Testis (tissue), 3 donors: ENCODE measurements around the gene LDHD. TPM values are rescaled to one million over a fixed set of nuclear protein-coding genes. Genes with fewer than 3 reads are reported as not detected.
"Not testable (repeated sequence)": the region's sequence is repeated elsewhere in the genome, so short reads cannot be mapped to it uniquely, and the experiment has no call there.

Experiments
- DNase-seq: peaks from one replicate; pipeline ENCODE4 v3.0.0-alpha.2; 2019
- H3K27ac ChIP-seq, 2 donors: fragments of 200-600 bp; sonication (generic); one replicate each; pipeline ENCODE4 v1.5.1; 2019
- H3K27me3 ChIP-seq: fragments of 200-600 bp; sonication (generic); one replicate; pipeline ENCODE4 v1.5.1; 2019
- H3K36me3 ChIP-seq: fragments of 200-600 bp; sonication (generic); one replicate; pipeline ENCODE4 v1.5.1; 2017; ENCODE audit warnings: low read depth; ENCODE audit errors: missing control alignments
- H3K4me1 ChIP-seq: fragments of 200-600 bp; sonication (generic); one replicate; pipeline ENCODE4 v1.5.1; 2019
- H3K4me3 ChIP-seq, 2 donors: fragments of 200-600 bp; sonication (generic); one replicate each; pipeline ENCODE4 v1.5.1; 2017 to 2019
- H3K9me3 ChIP-seq: fragments of 200-600 bp; sonication (generic); one replicate; pipeline ENCODE4 v1.5.1; 2017
- CTCF ChIP-seq, 3 experiments: fragments of 450-650 bp in 2 of 3; fragments of 200-600 bp in 1 of 3; sonication (generic) in 1 of 3; IDR thresholded peaks; one replicate each; pipeline ENCODE4 v1.5.1; 2016 to 2019; ENCODE audit warnings: antibody characterized with exemption in 3 of 3, mild to moderate bottlenecking in 2 of 3, moderate library complexity in 1 of 3
- POLR2A ChIP-seq: fragments of 450-650 bp; IDR thresholded peaks from one replicate; pipeline ENCODE4 v1.6.1; 2017; ENCODE audit warnings: antibody characterized with exemption, mild to moderate bottlenecking, moderate library complexity
- WGBS, 2 donors: methylation state at CpG; one replicate each; pipeline ENCODE4 v1.1.5; 2018; 5-methylcytosine and 5-hydroxymethylcytosine counted together
- intact Hi-C: fragments of 100-400 bp; cut with DNase I; formaldehyde crosslinking; loops from one replicate; pipeline ENCODE4 v1.15.1; 2023; ENCODE audit warnings: low total_unique reads
- polyA plus RNA-seq: library from polyadenylated mRNA; stranded (reverse); fragments of 350-450 nt; fragmentation: Illumina TruSeq; extraction: RNeasy Lipid Tissue Mini Kit (QIAGEN cat#74804); gene quantifications from one replicate; pipeline ENCODE4 v1.2.3, GENCODE V29; 2014; ENCODE audit warnings: low read depth, low replicate concordance; ENCODE audit not compliant: insufficient read depth
- total RNA-seq, 2 donors: library from RNA; depleted of rRNA; stranded (reverse); fragments of >200 nt; gene quantifications; one replicate each; pipeline ENCODE4 v1.2.3, GENCODE V29; 2016

Gene LDHD
- total and polyA plus RNA-seq, 3 donors from 2014 or later = 4.2 to 14.4 (median 5.0) TPM

DNA sequence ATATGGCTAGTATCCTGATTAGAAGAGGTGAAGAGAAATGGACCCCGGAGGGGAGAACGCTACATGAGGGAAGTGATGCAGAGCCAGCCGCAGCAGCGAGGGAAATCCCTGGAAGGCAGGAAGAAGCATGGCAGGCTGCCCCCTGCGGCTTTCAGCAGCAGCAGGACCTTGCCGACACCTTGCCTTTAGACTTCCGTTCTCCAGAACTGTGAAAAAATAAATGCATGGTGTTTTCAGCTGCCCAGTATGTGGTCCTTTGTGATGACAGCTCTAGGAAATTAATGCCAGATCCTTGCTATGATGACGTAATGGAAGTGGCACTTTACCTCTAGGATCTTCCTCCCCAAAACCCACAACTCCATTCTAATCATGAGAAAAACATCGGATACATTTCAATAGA lies 22.1 kb upstream of the LDHD start:
- DNase-seq = no peak
- intact Hi-C loops = no loop called here
- TF ChIP-seq CTCF (IDR thresholded peaks at IDR 0.05) = no peak
- no peak for TF ChIP-seq POLR2A
- H3K4me3 ChIP-seq = no peak overlapping the region
- H3K27ac ChIP-seq = no peak overlapping the region
- H3K27me3 ChIP-seq = no peaks in the 10 kb centered on the region
- no peaks in the 10 kb centered on the region for H3K4me1 ChIP-seq
- H3K9me3 ChIP-seq = no peaks in the 10 kb centered on the region
- H3K36me3 ChIP-seq = no peaks in the 10 kb centered on the region
- 59 to 78% methylated on average over 9 of the region's 9 CpGs for WGBS, 2 donors

- WGBS, 2 donors = 74 to 78% methylated on average over 8 of the region's 8 CpGs
- Histone ChIP-seq H3K4me1 (no peaks in the 10 kb centered on the region), H3K27ac (no peak overlapping the region), H3K4me3 (no peak overlapping the region), H3K9me3 (no peaks in the 10 kb centered on the region), H3K27me3 (no peaks in the 10 kb centered on the region), H3K36me3 (no peaks in the 10 kb centered on the region)
- TF ChIP-seq POLR2A = no peak
- no peak for TF ChIP-seq CTCF (IDR thresholded peaks at IDR 0.05)
- DNase-seq = no peak
- intact Hi-C loops = no loop called here
Measured at GRCh38 chr16:75138233-75138632, 21.7 kb upstream of the LDHD start.

GRCh38 chr16:75131081-75131480 lies 14.5 kb upstream of the LDHD start:
- no peaks in the 10 kb centered on the region for H3K9me3 ChIP-seq
- no peaks in the 10 kb centered on the region for H3K4me1 ChIP-seq
- 68 to 83% methylated on average over 7 of the region's 7 CpGs for WGBS, 2 donors
- intact Hi-C loops = no loop called here
- no peak for DNase-seq
- no peak for TF ChIP-seq CTCF (IDR thresholded peaks at IDR 0.05)
- TF ChIP-seq POLR2A = no peak
- no peaks in the 10 kb centered on the region for H3K36me3 ChIP-seq
- no peak overlapping the region for H3K4me3 ChIP-seq
- no peaks in the 10 kb centered on the region for H3K27me3 ChIP-seq
- H3K27ac ChIP-seq = no peak overlapping the region

DNA sequence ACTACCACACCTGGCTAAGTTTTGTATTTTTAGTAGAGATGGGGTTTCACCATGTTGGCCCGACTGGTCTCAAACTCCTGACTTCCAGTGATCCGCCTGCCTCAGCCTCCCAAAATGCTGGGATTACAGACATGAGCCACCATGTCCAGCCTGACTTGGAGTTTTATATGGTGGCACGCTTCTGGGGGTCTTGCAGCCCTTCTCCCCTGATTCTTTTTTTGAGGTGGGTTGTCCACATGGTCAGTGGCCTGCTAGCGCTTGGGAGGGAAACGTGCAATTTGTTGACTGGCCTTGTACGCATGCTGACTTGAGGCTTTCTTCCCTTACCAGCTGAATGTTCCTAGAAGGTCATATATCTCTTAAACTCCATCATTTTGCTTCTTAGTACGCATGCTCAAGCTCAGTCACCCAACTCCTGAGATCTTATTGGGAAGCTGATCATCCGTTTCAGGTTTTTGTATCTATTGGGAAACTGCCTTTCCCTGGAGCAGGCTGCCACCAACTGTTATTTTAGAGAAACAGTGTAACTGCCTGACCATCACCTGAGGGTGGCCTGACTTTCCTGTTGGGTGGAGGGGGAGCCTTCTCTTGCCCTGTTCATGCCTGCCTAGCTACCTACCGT lies 13.7 kb upstream of the LDHD start:
- H3K36me3 ChIP-seq = no peaks in the 10 kb centered on the region
- TF ChIP-seq CTCF (IDR thresholded peaks at IDR 0.05) (no peak), POLR2A (no peak)
- H3K27me3 ChIP-seq = no peaks in the 10 kb centered on the region
- no peak overlapping the region for H3K27ac ChIP-seq
- no peak overlapping the region for H3K4me3 ChIP-seq
- no peaks in the 10 kb centered on the region for H3K9me3 ChIP-seq
- DNase-seq = no peak
- intact Hi-C loops = no loop called here
- WGBS, 2 donors = 80 to 82% methylated on average over 9 of the region's 9 CpGs
- no peaks in the 10 kb centered on the region for H3K4me1 ChIP-seq

DNA sequence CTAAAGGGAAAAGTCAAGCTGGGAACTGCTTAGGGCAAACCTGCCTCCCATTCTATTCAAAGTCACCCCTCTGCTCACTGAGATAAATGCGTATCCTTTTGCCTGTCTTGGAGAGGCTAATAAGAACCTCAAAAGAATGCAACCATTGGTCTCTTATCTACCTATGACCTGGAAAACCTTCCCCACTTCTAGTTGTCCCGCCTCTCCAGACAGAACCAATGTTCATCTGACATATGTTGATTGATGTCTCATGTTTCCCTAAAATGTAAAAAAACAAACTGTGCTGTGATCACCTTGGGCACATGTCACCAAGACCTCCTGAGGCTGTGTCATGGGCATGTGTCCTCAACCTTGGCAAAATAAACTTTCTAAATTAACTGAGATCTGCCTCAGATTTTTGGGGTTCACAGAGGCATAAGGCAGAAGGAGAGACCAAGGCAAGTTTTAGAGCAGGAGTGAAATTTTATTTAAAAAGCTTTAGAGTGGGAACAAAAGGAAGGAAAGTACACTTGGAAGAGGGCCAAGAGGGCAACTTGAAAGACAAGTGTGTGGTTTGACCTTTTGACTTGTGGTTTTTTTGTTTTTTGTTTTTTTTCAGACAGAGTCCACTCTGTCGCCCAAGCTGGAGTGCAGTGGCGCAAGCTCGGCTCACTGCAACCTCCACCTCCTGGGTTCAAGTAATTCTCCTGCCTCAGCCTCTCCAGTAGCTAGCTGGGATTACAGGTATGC lies 13.0 kb upstream of the LDHD start:
- H3K9me3 ChIP-seq, H3K36me3 ChIP-seq, H3K27me3 ChIP-seq, H3K4me1 ChIP-seq, H3K27ac ChIP-seq, intact Hi-C loops, H3K4me3 ChIP-seq, DNase-seq: not testable (repeated sequence)
- WGBS, 2 donors = 68 to 85% methylated on average over 5 of the region's 5 CpGs
